Lower leg skin (tissue), 3 donors: ENCODE results near the gene MED17.

Source experiments
- CTCF ChIP-seq, 3 donors: fragments of 450-650 bp; IDR thresholded peaks; one replicate each; pipeline ENCODE4 v1.5.1; 2016; ENCODE audit warnings: antibody characterized with exemption in 3 of 3, mild to moderate bottlenecking in 3 of 3, moderate library complexity in 2 of 3
- POLR2A ChIP-seq, 2 donors: fragments of 450-650 bp; IDR thresholded peaks; one replicate each; pipeline ENCODE4 v1.6.1; 2016 to 2017; ENCODE audit warnings: antibody characterized with exemption in 2 of 2, mild to moderate bottlenecking in 1 of 2, moderate library complexity in 1 of 2

GRCh38 chr11:93842461-93842860 is 58.4 kb downstream of the MED17 start:
- no peak for TF ChIP-seq CTCF (IDR thresholded peaks at IDR 0.05)
- no peak for TF ChIP-seq POLR2A (IDR thresholded peaks at IDR 0.05)
